Liver (tissue), 9 donors: ENCODE measurements around the gene FMN1. TPM values are rescaled to one million over a fixed set of nuclear protein-coding genes. Genes with fewer than 3 reads are reported as not detected.

ENCODE experiments used
- DNase-seq: peaks from one replicate; pipeline ENCODE4 v3.0.0-alpha.2; 2017; ENCODE audit warnings: low spot score
- H3K27ac ChIP-seq, 2 donors: one replicate each; pipeline ENCODE4 v1.7.0; 2013; ENCODE audit warnings: inconsistent platforms in 2 of 2, low read length in 2 of 2, control low read depth in 1 of 2, low read depth in 1 of 2, mild to moderate bottlenecking in 1 of 2
- H3K27me3 ChIP-seq, 4 donors: one replicate each; pipeline versions ENCODE4 v1.6.1 to v1.7.0; 2013; ENCODE audit warnings: low read length in 3 of 4, inconsistent platforms in 1 of 4, mild to moderate bottlenecking in 1 of 4, moderate library complexity in 1 of 4; ENCODE audit not compliant: control insufficient read depth in 4 of 4, insufficient read depth in 4 of 4
- H3K36me3 ChIP-seq, 4 donors: one replicate each; pipeline versions ENCODE4 v1.6.1 to v1.7.0; 2013; ENCODE audit warnings: low read length in 3 of 4, mild to moderate bottlenecking in 3 of 4, low read depth in 1 of 4, moderate library complexity in 1 of 4; ENCODE audit not compliant: control insufficient read depth in 4 of 4, insufficient read depth in 3 of 4
- H3K4me1 ChIP-seq, 4 donors: one replicate each; pipeline versions ENCODE4 v1.6.1 to v1.7.0; 2013; ENCODE audit warnings: low read length in 3 of 4, mild to moderate bottlenecking in 3 of 4, moderate library complexity in 1 of 4; ENCODE audit not compliant: control insufficient read depth in 4 of 4, insufficient read depth in 4 of 4
- H3K4me3 ChIP-seq, 3 donors: one replicate each; pipeline versions ENCODE4 v1.6.1 to v1.7.0; 2013; ENCODE audit warnings: low read length in 3 of 3, control low read depth in 1 of 3, low read depth in 1 of 3, mild to moderate bottlenecking in 1 of 3
- H3K9ac ChIP-seq, 2 donors: one replicate each; pipeline ENCODE4 v1.7.0; 2013; ENCODE audit warnings: low read length in 2 of 2, mild to moderate bottlenecking in 2 of 2, moderate library complexity in 2 of 2, control low read depth in 1 of 2, low read depth in 1 of 2
- H3K9me3 ChIP-seq, 4 donors: one replicate each; pipeline versions ENCODE4 v1.6.1 to v1.7.0; 2013; ENCODE audit warnings: low read length in 3 of 4; ENCODE audit not compliant: control insufficient read depth in 4 of 4
- ATF3 ChIP-seq: IDR thresholded peaks from 2 replicates; pipeline ENCODE4 v1.6.1; 2016; ENCODE audit warnings: antibody characterized with exemption
- CTCF ChIP-seq: fragments of 150-350 bp; IDR thresholded peaks from 2 replicates; pipeline ENCODE4 v1.5.1; 2017; ENCODE audit warnings: improper control_type of control experiment, low read depth, low read length; ENCODE audit not compliant: missing input control
- FOXA2 ChIP-seq: IDR thresholded peaks from 2 replicates; pipeline ENCODE4 v1.6.1; 2016; ENCODE audit warnings: antibody characterized with exemption
- GABPA ChIP-seq, 2 donors: IDR thresholded peaks in 1 of 2; conservative IDR thresholded peaks in 1 of 2; 2 replicates each; pipeline ENCODE4 v1.6.1; 2016; ENCODE audit warnings: antibody characterized with exemption in 2 of 2, mild to moderate bottlenecking in 1 of 2, moderate library complexity in 1 of 2
- HNF4A ChIP-seq, 2 donors: conservative IDR thresholded peaks; 2 replicates each; pipeline ENCODE4 v1.6.1; 2016; ENCODE audit warnings: antibody characterized with exemption in 2 of 2, mild to moderate bottlenecking in 2 of 2
- HNF4G ChIP-seq: IDR thresholded peaks from 2 replicates; pipeline ENCODE4 v1.6.1; 2016; ENCODE audit warnings: antibody characterized with exemption
- JUND ChIP-seq, 2 donors: IDR thresholded peaks; 2 replicates each; pipeline ENCODE4 v1.6.1; 2016; ENCODE audit warnings: antibody characterized with exemption in 2 of 2
- MAX ChIP-seq: IDR thresholded peaks from 2 replicates; pipeline ENCODE4 v1.6.1; 2016; ENCODE audit warnings: antibody characterized with exemption
- NR2F2 ChIP-seq: IDR thresholded peaks from 2 replicates; pipeline ENCODE4 v1.6.1; 2016; ENCODE audit warnings: antibody characterized with exemption
- RAD21 ChIP-seq, 2 donors: IDR thresholded peaks; 2 replicates each; pipeline ENCODE4 v1.6.1; 2016; ENCODE audit warnings: antibody characterized with exemption in 2 of 2, mild to moderate bottlenecking in 2 of 2
- REST ChIP-seq: IDR thresholded peaks from 2 replicates; pipeline ENCODE4 v1.6.1; 2016; ENCODE audit warnings: antibody characterized with exemption, mild to moderate bottlenecking
- RXRA ChIP-seq, 2 donors: IDR thresholded peaks; 2 replicates each; pipeline ENCODE4 v1.6.1; 2017 to 2018; ENCODE audit warnings: antibody characterized with exemption in 2 of 2, mild to moderate bottlenecking in 1 of 2
- SP1 ChIP-seq: IDR thresholded peaks from 2 replicates; pipeline ENCODE4 v1.6.1; 2018; ENCODE audit warnings: antibody characterized with exemption, mild to moderate bottlenecking
- TAF1 ChIP-seq: conservative IDR thresholded peaks from 2 replicates; pipeline ENCODE4 v1.6.1; 2016; ENCODE audit warnings: antibody characterized with exemption, mild to moderate bottlenecking
- YY1 ChIP-seq: IDR thresholded peaks from 2 replicates; pipeline ENCODE4 v1.6.1; 2016; ENCODE audit warnings: antibody characterized with exemption, mild to moderate bottlenecking
- ZBTB33 ChIP-seq: IDR thresholded peaks from 2 replicates; pipeline ENCODE4 v1.6.1; 2016; ENCODE audit warnings: antibody characterized with exemption
- WGBS: extraction: QIAGEN DNeasy Blood & Tissue Kit; methylation state at CpG from one replicate; pipeline ENCODE4 v1.1.7; 2013; 5-methylcytosine and 5-hydroxymethylcytosine counted together
- polyA plus RNA-seq, 2 donors: library from polyadenylated mRNA; stranded (reverse) in 1 of 2; unstranded in 1 of 2; fragments of 200-250 nt in 1 of 2; fragments of >200 nt in 1 of 2; fragmentation: Nextera tagmentation in 1 of 2; extraction: Ambion mirVana in 1 of 2; gene quantifications; one replicate each; pipeline versions ENCODE4 v1.2.1 to v1.2.3, GENCODE V29; 2013 to 2015
- total RNA-seq, 2 donors: library from RNA; depleted of rRNA; stranded (reverse); fragments of >200 nt; gene quantifications; one replicate each; pipeline ENCODE4 v1.2.3, GENCODE V29; 2014
- donor health status: healthy.
- donor health status: healthy.
- donor health status: healthy.
- donor health status: healthy.
- donor health status: healthy.

FMN1 gene
- total and polyA plus RNA-seq, 4 donors, result 0.21 to 5.4 (median 0.53) TPM

GRCh38 chr15:32998979-32999672 is 195.4 kb downstream of the FMN1 start:
- no peaks in the 10 kb centered on the region for H3K9me3 ChIP-seq
- TF ChIP-seq NR2F2, result no peak
- TF ChIP-seq RAD21 (IDR thresholded peaks at IDR 0.05), result no peak
- TF ChIP-seq REST, result no peak
- TF ChIP-seq ATF3, result no peak
- no peak for TF ChIP-seq SP1
- TF ChIP-seq JUND (IDR thresholded peaks at IDR 0.05), result no peak
- TF ChIP-seq TAF1, result no peak
- no peak for TF ChIP-seq HNF4A (conservative IDR thresholded peaks at IDR 0.05)
- no peak for TF ChIP-seq FOXA2
- TF ChIP-seq CTCF, result no peak
- no peak for TF ChIP-seq YY1
- no peak for TF ChIP-seq MAX
- TF ChIP-seq GABPA (IDR thresholded peaks at IDR 0.05 in 1 of 2, conservative IDR thresholded peaks at IDR 0.05 in 1 of 2), result no peak
- no peak for TF ChIP-seq RXRA (IDR thresholded peaks at IDR 0.05)
- no peak for TF ChIP-seq HNF4G
- no peak for TF ChIP-seq ZBTB33
- no peak overlapping the region for H3K4me3 ChIP-seq
- no peaks in the 10 kb centered on the region for H3K36me3 ChIP-seq
- no peak for DNase-seq
- H3K9ac ChIP-seq, result no peak overlapping the region
- no peak overlapping the region for H3K27ac ChIP-seq
- 78% methylated on average over 4 of the region's 4 CpGs for WGBS
- no peaks in the 10 kb centered on the region for H3K4me1 ChIP-seq
- peaks cover 0 to 3% (median 0%) of the 10 kb centered on the region in 4 donors for H3K27me3 ChIP-seq
